Thyroid gland (tissue), 4 donors: ENCODE results near the gene PCGF1. TPM values are rescaled to one million over a fixed set of nuclear protein-coding genes. Genes with fewer than 3 reads are reported as not detected.
A peak's percentile ranks its signal among the peaks of the same experiment; 100 is the strongest.

ENCODE experiments used
- DNase-seq, 2 donors: peaks; one replicate each; pipeline ENCODE4 v3.0.0-alpha.2; 2019
- H3K27ac ChIP-seq, 3 donors: fragments of 200-600 bp; sonication (generic); 1 replicate in 2 of 3; 2 replicates in 1 of 3; pipeline ENCODE4 v1.5.1; 2016 to 2019; ENCODE audit warnings: mild to moderate bottlenecking in 1 of 3, moderate library complexity in 1 of 3
- H3K27me3 ChIP-seq: fragments of 200-600 bp; sonication (generic); one replicate; pipeline ENCODE4 v1.5.1; 2019
- H3K36me3 ChIP-seq, 2 donors: fragments of 200-600 bp; sonication (generic); one replicate each; pipeline ENCODE4 v1.5.1; 2016 to 2019
- H3K4me1 ChIP-seq, 2 donors: fragments of 200-600 bp; sonication (generic); one replicate each; pipeline ENCODE4 v1.5.1; 2017 to 2019
- H3K4me3 ChIP-seq, 3 donors: fragments of 200-600 bp; sonication (generic); replicated peaks in 1 of 3; 1 replicate in 2 of 3; 2 replicates in 1 of 3; pipeline ENCODE4 v1.5.1; 2016; ENCODE audit warnings: mild to moderate bottlenecking in 1 of 3
- H3K9me3 ChIP-seq: fragments of 200-600 bp; sonication (generic); one replicate; pipeline ENCODE4 v1.5.1; 2017
- CTCF ChIP-seq, 6 experiments: fragments of 200-600 bp in 3 of 6; fragments of 450-650 bp in 3 of 6; sonication (generic) in 3 of 6; IDR thresholded peaks; one replicate each; pipeline ENCODE4 v1.5.1; 2016 to 2019; ENCODE audit warnings: antibody characterized with exemption in 6 of 6, mild to moderate bottlenecking in 2 of 6, inconsistent platforms in 1 of 6, moderate library complexity in 1 of 6
- POLR2A ChIP-seq, 2 donors: fragments of 450-650 bp; IDR thresholded peaks; one replicate each; pipeline ENCODE4 v1.6.1; 2017; ENCODE audit warnings: antibody characterized with exemption in 2 of 2, mild to moderate bottlenecking in 2 of 2, moderate library complexity in 1 of 2
- WGBS, 2 donors: methylation state at CpG; one replicate each; pipeline ENCODE4 v1.1.5; 2017; 5-methylcytosine and 5-hydroxymethylcytosine counted together
- intact Hi-C: fragments of 100-400 bp; cut with DNase I; formaldehyde crosslinking; loops from one replicate; pipeline ENCODE4 v1.15.1; 2023
- total RNA-seq, 4 donors: library from RNA; depleted of rRNA; stranded (reverse); fragments of >200 nt; gene quantifications; one replicate each; pipeline ENCODE4 v1.2.3, GENCODE V29; 2016

PCGF1 gene
- 10 to 100 TPM; 11.0 to 25.9 (median 17.1) TPM for total RNA-seq

DNA sequence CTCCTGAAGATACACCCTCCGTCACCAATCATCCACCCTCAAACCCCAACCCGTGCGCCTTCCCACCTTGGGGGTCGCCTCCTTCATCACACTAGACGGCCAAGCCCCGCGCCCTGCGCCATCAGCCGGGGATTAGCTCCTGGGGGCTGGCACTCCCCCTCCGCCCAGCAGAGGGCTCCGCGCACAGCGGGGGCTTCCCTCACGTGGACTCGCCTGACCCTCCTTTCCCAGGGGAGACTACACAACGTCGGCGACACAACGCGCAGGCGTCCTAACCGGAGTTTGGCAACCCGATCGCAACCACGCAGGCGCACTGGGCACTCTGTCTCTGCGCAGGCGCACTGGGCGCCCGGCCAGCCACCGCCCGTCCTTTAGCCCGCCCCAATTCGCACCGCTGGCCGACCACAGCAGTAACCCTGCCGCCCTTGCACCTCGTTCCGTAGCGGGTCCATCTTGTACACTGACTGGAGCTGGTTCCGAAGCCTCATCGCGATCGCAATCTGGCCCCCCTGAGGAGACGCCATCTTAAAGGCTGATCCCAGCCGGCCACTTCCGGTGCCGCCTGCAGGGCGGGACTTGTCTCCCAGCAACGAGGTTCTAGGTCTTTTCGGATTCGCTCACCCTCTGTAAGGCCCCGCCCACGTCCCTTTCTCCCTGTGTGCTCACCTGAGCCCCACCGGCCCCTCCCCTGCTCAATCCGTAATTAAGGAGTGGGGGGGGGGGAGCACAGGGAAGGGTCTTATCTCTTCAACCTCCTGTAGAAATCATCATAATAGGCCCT is at the start of gene PCGF1:
PCGF1 (minus strand) TSS at position 551 of the 781 bp plus-strand sequence; CDS start at position 524, 27 bp downstream.
- TF ChIP-seq POLR2A (IDR thresholded peaks at IDR 0.05) = peak in 1 of 2 donors; percentile 79
- TF ChIP-seq CTCF (IDR thresholded peaks at IDR 0.05) = peak in 3 of 6 experiments; percentile 11 to 35 (median 21)
- H3K27ac ChIP-seq = peak within 1 kb of the TSS; percentile 96 to 98 (median 98)
- DNase-seq = peak; percentile 100
- WGBS, 2 donors = 1% methylated on average over 21 to 29 of the region's 56 CpGs
- intact Hi-C loops = no loop called here
- peaks cover 22 to 33% of the 10 kb centered on the region in 2 donors for H3K4me1 ChIP-seq
- no peaks in the 10 kb centered on the region for H3K9me3 ChIP-seq
- H3K27me3 ChIP-seq = peaks cover 13% of the 10 kb centered on the region
- H3K4me3 ChIP-seq = peak within 1 kb of the TSS; percentile 44 to 61 (median 54)
- peaks cover 11 to 12% of the 10 kb centered on the region in 2 donors for H3K36me3 ChIP-seq

GRCh38 chr2:74556831-74557370 is 49.4 kb upstream of the PCGF1 start:
- Histone ChIP-seq H3K4me1 (peaks cover 0 to 8% of the 10 kb centered on the region in 2 donors), H3K27ac (no peak overlapping the region), H3K9me3 (no peaks in the 10 kb centered on the region), H3K4me3 (no peak overlapping the region), H3K27me3 (no peaks in the 10 kb centered on the region), H3K36me3 (peaks cover 0 to 6% of the 10 kb centered on the region in 2 donors)
- intact Hi-C loops = no loop called here
- 98 to 99% methylated on average over 5 to 6 of the region's 6 CpGs for WGBS, 2 donors
- no peak for DNase-seq
- TF ChIP-seq POLR2A (IDR thresholded peaks at IDR 0.05) = no peak
- no peak for TF ChIP-seq CTCF (IDR thresholded peaks at IDR 0.05)

DNA sequence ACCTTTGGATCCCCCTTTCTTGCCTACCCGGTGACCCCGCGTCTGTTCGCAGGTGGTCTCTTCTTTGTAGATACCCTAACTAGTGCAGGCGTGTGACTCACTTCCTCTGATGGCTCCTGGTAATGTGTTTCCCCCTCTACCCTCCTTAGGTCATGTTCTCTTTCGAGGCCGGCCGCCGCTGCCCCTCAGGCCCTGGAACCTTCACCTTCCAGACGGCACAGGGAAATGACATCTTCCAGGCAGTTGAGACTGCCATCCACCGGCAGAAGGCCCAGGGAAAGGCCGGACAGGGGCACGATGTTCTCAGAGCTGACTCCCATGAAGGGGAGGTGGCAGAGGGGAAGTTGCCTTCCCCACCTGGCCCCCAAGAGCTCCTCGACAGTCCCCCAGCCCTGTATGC is 48.7 kb upstream of the PCGF1 start:
- no peak for DNase-seq
- TF ChIP-seq POLR2A (IDR thresholded peaks at IDR 0.05) (no peak), CTCF (IDR thresholded peaks at IDR 0.05) (no peak)
- no peaks in the 10 kb centered on the region for H3K27me3 ChIP-seq
- peaks cover 0 to 6% of the 10 kb centered on the region in 2 donors for H3K36me3 ChIP-seq
- WGBS, 2 donors = 89 to 94% methylated on average over 12 to 14 of the region's 14 CpGs
- H3K27ac ChIP-seq = no peak overlapping the region
- H3K4me1 ChIP-seq = peaks cover 0 to 8% of the 10 kb centered on the region in 2 donors
- H3K9me3 ChIP-seq = no peaks in the 10 kb centered on the region
- intact Hi-C loops = no loop called here
- no peak overlapping the region for H3K4me3 ChIP-seq

- peak in 1 of 2 donors; percentile 10 for DNase-seq
- H3K27me3 ChIP-seq = no peaks in the 10 kb centered on the region
- TF ChIP-seq POLR2A (IDR thresholded peaks at IDR 0.05) (no peak), CTCF (IDR thresholded peaks at IDR 0.05) (no peak)
- H3K4me1 ChIP-seq = peaks cover 0 to 8% of the 10 kb centered on the region in 2 donors
- H3K9me3 ChIP-seq = no peaks in the 10 kb centered on the region
- H3K36me3 ChIP-seq = peaks cover 0 to 6% of the 10 kb centered on the region in 2 donors
- peak overlapping the region in 1 of 3 donors; percentile 89 for H3K27ac ChIP-seq
- intact Hi-C loops = no loop called here
- WGBS, 2 donors = 69 to 78% methylated on average over 7 to 13 of the region's 17 CpGs
- peak overlapping the region in 2 of 3 donors; percentile 66 to 89 for H3K4me3 ChIP-seq
These were observed 48.2 kb upstream of the PCGF1 start for GRCh38 chr2:74555610-74556103.
